ENCODE results near the gene TLE6. TPM values are rescaled to one million over a fixed set of nuclear protein-coding genes. Genes with fewer than 3 reads are reported as not detected.

The TLE6 gene
- total and polyA plus RNA-seq, 2 of the 13 experiments (the other 11 are each of a cell fraction or from before 2014, with no cell fraction given) = 0.24 to 5.5 TPM

- TF ChIP-seq ZBTB33 (CRISPR knock-in tag; IDR thresholded peaks at IDR 0.05) = no peak
- TF ChIP-seq RFXAP (CRISPR knock-in tag; IDR thresholded peaks at IDR 0.05; ENCODE audit: borderline replicate concordance) = no peak
- no peak for TF ChIP-seq ZNF329 (CRISPR knock-in tag; IDR thresholded peaks at IDR 0.05; ENCODE audit: low read depth)
- TF ChIP-seq ZNF781 (CRISPR knock-in tag; IDR thresholded peaks at IDR 0.05; ENCODE audit: borderline replicate concordance, not compliant biosample characterization) = no peak
- TF ChIP-seq ZNF556 (CRISPR knock-in tag; IDR thresholded peaks at IDR 0.05; ENCODE audit: borderline replicate concordance) = no peak; the same call in 1 of the 2 replicates
- no peak for TF ChIP-seq FUBP1 (CRISPR knock-in tag; IDR thresholded peaks at IDR 0.05; ENCODE audit: borderline replicate concordance)
- TF ChIP-seq MXD1 (CRISPR knock-in tag; IDR thresholded peaks at IDR 0.05) = peak; percentile 43; the same call in 1 of the 2 replicates
- TF ChIP-seq CENPT (CRISPR knock-in tag; IDR thresholded peaks at IDR 0.05; ENCODE audit: low read depth) = no peak
- TF ChIP-seq MEIS1 (CRISPR knock-in tag; IDR thresholded peaks at IDR 0.05; ENCODE audit: borderline replicate concordance) = no peak
- TF ChIP-seq HNF4G (IDR thresholded peaks at IDR 0.05; ENCODE audit: borderline replicate concordance, low read depth, low read length) = no peak
- TF ChIP-seq HNF4G (CRISPR knock-in tag; IDR thresholded peaks at IDR 0.05; ENCODE audit: borderline replicate concordance, low read depth) = no peak
- no peak for TF ChIP-seq FOXA1 (IDR thresholded peaks at IDR 0.05)
- no peak for TF ChIP-seq FOXA1 (CRISPR knock-in tag; IDR thresholded peaks at IDR 0.05)
- TF ChIP-seq MTA1 (CRISPR knock-in tag; IDR thresholded peaks at IDR 0.05; ENCODE audit: borderline replicate concordance) = 0 out of 2 replicates have a peak, but pooled peaks have one; percentile 20
- TF ChIP-seq, protein P1, sequence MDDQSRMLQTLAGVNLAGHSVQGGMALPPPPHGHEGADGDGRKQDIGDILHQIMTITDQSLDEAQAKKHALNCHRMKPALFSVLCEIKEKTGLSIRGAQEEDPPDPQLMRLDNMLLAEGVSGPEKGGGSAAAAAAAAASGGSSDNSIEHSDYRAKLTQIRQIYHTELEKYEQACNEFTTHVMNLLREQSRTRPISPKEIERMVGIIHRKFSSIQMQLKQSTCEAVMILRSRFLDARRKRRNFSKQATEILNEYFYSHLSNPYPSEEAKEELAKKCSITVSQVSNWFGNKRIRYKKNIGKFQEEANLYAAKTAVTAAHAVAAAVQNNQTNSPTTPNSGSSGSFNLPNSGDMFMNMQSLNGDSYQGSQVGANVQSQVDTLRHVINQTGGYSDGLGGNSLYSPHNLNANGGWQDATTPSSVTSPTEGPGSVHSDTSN (CRISPR knock-in tag; IDR thresholded peaks at IDR 0.05; ENCODE audit: borderline replicate concordance) = no peak
- peak; percentile 32; the same call in 1 of the 2 replicates for TF ChIP-seq ZNF333 (CRISPR knock-in tag; IDR thresholded peaks at IDR 0.05; ENCODE audit: borderline replicate concordance)
- peak; percentile 45; the same call in 1 of the 2 replicates for TF ChIP-seq ZNF547 (CRISPR knock-in tag; IDR thresholded peaks at IDR 0.05)
- TF ChIP-seq NR2F6 (IDR thresholded peaks at IDR 0.05) = peak; percentile 35; the same call in 1 of the 2 replicates
- peak; percentile 55; the same call in 1 of the 2 replicates for TF ChIP-seq NR2F6 (CRISPR knock-in tag; IDR thresholded peaks at IDR 0.05)
- no peak for TF ChIP-seq SATB2 (CRISPR knock-in tag; IDR thresholded peaks at IDR 0.05)
- TF ChIP-seq YEATS2 (CRISPR knock-in tag; IDR thresholded peaks at IDR 0.05; ENCODE audit: borderline replicate concordance) = no peak
These were observed 57.5 kb downstream of the TLE6 start (continued) for GRCh38 chr19:3034656-3035541.

Data from HepG2 (cell line).